NCI-H510A treated with DMSO at 0.1 percent for 48 hours (cell line): Measurements from ENCODE around the gene PRM1.
"Not testable (repeated sequence)": the region's sequence is repeated elsewhere in the genome, so short reads cannot be mapped to it uniquely, and the experiment has no call there.

Experiments used
- DNase-seq: peaks from one replicate; lab custom pipeline; 2025; lab: John Stamatoyannopoulos, UW

Gene PRM1

DNA sequence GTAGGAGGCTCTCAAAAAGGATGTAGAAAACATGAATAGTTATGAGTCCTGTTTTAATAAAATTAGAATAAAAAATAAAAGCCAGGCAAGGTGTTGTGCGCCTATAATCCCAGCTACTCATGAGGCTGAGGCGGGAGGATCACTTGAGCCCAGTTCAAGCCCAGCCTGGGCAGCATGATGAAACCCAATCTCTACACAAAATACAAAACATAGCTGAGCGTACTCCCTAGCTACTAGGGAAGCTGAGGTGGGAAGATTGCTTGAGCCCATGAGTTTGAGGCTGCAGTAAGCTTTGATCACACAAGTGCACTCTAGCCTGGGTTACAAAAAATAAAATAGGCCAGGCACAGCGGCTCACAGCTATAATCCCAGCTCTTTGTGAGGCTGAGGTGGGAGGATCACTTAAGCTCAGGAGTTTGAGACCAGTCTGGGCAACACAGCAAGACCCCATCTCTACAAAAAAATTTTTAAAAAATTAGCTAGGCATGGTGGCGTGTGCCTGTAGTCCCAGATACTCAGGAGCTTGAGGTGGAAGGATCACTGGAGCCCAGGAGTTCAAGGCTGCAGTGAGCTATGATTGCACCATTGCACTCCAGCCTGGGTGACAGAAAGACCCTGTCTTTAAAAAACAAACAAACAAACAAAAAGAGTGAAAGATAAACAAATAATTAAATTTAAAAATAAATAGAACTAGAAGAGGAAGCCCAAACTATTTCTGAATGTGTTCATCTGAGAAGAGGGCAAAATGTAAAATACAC is 17.2 kb upstream of the PRM1 start:
- DNase-seq = no peak

DNA sequence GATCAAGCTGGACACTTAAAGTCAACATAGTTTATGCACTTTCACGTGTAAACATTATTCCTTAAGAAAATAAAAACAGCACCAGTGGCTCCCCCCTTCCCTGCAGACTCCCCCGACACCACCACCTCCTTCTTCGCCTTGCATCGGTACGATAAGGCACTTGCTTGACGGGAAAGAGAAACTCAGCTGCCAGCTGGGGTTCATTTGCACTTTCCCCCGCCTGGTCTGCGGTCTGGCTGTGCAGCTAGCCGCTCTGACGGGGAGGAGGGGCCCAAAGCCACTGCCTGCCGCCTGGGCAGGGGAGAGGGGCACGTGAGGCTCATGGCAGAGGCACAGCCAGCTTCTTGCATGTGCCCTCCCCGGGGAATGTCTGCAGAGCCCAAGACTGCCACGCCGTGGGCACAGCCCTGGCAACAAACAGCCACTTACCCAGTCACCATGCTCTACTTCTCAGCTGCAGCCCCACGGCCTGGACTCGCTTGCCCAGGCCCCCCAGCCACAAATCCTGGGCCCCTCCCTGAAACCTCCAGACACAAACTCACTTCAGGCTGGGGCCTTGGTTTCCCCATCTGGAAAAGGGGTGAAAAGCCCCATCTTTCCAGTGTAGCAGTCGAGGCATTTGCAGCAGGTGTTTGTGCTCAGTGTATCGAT is 16.5 kb upstream of the PRM1 start:
- peak; percentile 47 for DNase-seq

DNA sequence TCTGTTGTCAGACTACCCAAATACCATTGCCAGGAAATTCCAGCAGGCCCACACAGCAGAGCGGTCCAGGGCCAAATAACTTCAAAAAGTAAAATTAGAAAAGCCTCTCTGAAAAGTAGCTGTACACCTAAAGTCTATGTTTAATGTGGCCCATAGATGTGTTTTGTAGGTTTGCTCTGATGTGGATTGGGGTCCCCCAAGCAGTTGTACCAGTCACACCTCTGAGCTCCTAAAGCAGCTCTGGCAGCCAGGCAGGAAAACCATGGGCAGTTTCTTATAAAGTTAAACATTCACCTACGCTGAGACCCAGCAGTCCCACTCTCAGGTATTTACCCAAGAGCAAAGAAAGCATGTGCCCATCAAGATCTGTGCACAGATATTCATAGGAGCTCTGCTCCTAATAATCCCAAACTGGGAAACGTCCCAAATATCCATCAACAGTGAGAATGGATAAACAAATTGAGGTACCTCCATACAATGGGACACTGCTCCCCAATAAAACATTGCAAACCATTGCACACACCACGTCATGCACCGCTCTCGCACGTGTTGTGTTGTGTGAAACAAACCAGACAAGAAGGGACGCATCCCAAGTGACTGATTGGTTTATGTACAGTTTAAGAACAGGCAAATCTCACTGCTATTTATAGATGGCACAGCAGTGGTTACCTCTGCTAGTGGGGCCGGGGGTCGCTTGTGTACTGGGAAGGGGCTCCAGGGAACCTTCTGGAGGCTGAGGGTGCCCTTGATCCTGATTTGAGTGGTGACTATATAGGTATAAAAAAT is 15.8 kb upstream of the PRM1 start:
- DNase-seq = no peak

DNA sequence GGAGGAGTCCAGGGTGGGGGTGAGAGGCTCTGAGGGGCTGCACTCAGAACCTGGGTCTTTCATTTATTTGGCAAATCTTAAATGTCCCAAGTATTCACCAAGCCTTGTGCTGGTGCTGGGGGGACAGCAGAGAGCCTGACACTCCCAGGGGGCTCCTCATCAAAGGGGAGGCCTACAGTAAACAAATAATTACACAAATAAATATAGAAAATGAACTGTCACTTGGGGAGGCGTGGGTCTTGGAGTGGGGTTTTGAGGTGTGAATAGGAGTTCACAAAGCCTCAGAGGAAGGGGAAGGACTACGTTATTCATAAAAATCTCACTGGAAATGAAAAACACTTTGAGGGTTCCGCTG is 15.2 kb upstream of the PRM1 start:
- no peak for DNase-seq

DNA sequence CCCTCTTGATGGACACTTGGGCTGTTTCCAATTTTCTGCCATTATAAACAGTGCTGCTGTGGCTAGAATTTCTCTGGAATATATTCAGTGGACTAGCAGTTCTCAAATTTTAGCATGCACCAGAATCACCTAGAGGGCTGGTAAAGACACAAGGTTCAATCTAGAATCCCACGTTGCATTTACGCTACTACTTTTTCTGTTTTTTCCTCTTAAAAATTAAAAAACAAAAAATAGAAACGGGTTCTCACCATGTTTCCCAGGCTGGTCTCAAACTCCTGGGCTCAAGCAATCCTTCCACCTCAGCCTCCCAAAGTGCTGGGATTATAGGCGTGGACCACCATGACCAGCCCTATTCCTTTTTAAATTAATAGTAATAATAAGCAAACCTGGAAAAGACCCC is 14.5 kb upstream of the PRM1 start:
- no peak for DNase-seq

DNA sequence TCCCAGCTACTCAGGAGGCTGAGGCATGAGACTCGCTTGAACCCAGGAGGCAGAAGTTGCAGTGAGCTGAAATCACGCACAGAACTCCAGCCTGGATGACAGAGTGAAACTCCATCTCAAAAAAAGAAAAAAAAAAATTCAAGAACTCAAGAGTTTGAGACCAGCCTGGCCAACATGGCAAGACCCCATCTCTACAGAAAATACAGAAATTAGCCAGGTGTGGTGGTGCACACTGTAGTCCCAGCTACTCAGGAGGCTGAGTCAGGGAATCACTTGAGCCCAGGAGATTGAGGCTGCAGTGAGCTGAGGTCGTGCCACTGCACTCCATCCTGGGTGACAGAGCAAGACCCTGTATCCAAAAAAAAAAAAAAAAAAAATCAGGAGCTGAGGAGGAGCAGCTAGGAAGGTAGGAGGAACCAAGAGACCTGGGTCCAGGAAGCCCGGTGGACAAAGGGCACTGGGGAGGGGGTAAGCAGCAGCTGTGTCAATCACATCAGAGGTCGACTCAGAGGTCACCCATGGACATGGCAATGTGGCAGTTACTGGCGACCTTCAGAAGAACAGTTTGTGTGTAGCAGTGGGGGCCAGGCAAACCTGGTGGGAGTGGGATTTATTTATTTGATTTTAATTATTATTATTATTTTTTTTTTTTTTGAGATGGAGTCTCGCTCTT is 11.1 kb upstream of the PRM1 start:
- DNase-seq = no peak

DNA sequence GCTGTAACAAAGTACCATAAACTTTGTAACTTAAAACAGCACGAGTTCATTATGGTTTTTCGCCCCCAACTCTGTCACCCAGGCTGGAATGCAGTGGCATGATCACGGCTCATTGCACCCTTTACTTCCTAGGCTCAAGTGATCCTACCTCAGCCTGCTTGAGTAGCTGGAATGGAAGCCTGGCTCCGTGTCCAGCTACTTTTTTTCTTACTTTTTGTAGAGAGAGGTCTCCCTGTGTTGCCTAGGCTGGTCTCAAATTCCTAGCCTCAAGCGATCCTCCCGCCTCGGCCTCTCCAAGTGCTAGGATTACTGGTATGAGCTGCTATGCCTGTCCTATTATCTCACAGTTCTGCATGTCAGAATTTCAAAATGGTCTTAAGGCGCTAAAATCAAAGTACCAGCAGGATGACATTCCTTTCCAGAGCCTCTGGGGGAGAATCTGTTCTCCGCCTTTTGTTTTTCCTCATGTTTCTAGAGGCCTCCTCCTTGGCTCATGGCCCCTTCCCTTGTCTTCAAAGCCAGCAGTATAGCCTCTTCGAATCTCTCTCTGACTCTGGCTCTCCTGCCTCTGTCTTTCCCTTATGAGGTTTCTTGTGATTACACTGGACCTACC is 10.1 kb upstream of the PRM1 start:
- no peak for DNase-seq

DNA sequence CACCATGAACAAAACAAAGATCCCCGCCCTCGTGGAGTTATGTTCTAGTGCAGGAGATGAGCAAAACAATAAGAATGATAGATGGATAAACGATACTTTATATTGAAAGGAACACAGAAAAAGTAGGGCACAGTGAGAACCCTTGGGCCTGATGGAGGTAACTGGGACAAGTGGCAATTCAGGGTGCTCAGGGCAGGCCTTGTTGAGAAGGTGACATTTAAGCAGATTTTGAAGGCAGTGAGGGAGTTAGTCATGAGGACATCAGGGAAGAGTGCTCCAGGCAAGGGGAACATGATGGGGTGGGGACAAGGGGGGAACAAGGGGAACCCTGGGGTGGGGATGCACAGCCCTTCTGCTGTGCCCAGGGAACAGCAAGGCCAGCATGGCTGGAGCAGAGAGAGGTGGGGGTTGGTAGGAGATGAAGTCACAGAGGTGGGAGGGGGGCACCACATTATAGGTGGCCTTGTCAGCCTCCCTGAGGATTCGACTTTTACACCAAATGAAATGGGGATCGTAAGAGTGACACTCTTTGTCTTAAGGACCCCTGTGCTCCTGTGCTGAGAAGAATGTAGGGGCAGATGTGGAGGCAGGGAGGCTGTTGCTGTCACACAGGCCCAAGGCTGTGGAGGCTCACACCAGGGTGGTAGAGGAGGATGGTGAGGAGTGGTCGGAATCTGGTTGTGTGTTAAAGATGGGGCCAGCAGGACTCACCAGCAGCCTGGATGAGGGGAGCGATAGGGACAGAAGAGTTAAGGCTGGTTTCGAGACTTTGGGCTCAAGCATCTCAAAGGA is 9.2 kb upstream of the PRM1 start:
- DNase-seq = no peak

DNA sequence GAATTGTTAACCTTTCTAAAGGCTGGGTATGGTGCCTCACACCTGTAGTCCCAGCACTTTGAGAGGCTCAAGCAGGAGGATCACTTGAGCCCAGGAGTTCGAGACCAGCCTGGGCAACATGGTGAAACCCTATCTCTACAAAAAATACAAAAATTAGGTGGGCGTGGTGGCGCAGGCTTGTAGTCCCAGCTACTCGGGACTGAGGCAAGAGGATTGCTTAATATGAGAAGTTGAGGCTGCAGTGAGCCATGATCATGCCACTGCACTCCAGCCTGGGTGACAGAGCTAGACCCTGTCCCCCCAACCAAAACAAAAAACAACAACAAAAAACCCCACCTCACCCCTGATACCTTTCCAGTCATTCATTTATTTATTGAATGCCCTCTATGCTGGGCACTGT is 8.6 kb upstream of the PRM1 start:
- not testable (repeated sequence) for DNase-seq

DNA sequence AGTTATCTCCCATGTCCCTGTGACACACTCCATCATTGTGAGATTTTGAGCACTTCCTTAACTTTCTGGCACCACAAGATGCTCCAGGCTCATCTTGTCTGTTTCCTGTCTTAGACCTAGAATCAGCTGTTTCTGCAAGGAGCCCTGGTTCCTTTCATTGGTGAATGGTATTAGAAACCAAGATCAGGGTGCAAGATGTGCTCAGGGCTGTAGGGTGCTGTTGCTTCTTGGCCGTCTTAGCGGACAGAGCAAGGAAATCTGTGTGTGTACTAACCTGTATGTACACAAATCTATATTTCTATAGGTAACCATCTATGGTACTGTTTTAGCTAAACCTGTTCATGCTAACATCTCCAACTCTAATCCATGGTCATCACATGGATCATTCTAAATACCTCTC is 8.1 kb upstream of the PRM1 start:
- no peak for DNase-seq

DNA sequence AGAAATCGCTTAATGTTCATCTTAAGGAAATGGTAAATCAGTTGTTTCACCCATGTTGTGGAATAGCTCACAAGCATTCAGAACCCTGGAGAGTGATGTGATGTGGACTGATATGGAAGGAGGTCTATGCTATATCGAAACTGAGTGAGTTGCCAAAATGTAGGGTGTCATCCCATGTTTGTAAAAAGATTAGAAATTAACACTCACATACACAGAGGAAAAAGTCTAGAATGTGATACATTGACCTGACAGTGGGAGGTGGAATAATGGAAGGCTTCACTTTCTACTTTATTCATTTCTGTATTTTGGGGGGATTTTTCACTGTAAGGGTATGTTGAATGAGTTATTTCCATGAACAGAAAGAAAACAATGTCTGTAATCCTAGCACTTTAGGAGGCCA is 4.7 kb upstream of the PRM1 start:
- DNase-seq = no peak

DNA sequence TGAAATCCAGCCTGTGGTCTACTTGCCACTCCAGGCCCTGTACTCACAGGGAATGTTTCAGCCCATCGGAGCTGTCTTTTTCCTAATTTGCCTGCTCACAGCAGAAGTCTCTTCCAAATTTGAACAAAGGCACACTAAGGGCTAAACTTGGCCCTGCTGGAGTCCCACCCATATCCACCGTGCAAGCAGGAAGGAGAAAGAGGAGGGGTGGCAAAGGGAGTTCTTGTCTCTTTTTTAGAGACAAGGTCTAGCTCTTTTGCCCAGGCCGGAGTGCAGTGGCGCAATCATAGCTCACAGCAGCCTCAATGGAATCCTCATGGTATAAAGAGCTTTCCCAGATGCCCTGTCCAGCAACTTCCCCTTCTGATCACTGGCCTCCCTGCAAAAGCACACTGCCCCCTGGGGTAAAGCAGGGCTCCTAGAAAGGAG is 2.7 kb upstream of the PRM1 start:
- DNase-seq = no peak

DNA sequence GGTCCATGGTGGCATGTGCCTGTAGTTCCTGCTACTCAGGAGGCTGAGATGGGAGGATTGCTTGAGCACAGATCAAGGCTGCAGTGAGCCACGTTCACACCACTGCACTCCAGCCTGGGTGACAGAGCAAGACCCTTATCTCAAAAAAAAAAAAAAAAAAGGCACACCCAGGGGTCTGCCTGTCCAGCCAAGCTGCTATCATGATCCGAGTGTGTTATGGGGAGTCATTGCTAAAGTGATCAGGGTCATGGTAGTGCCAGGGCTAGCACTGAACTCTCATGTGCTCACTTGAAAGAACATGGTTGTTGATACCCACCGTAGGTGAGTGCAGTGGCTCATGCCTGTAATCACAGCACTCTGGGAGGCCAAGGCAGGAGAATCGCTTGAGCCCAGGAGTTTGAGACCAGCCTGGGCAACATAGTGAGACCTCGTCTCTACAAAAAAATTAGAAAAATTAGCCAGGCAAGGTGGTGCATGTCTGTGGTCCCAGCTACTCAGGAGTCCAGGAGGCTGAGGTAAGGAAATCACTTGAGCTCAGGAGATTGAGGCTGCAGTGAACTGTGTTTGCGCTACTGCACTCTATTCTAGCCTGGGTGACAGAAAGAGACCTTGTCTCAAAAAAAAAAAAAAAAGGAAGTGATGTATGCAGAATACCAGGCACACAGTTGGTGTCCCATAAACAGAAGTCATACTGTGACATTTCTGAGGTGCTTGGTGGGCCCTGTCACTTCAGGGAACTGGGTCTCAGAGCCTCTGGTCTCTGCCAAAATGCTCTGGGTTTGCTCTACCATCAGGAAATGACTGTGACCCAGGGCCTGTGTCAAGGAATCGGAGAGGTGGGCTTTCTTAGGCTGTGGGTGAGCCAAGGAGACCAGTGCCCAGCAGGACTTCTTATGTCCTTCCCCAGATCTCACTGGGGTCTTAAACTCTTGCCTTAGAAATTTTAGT is 2.2 kb downstream of the PRM1 start:
- DNase-seq = no peak

DNA sequence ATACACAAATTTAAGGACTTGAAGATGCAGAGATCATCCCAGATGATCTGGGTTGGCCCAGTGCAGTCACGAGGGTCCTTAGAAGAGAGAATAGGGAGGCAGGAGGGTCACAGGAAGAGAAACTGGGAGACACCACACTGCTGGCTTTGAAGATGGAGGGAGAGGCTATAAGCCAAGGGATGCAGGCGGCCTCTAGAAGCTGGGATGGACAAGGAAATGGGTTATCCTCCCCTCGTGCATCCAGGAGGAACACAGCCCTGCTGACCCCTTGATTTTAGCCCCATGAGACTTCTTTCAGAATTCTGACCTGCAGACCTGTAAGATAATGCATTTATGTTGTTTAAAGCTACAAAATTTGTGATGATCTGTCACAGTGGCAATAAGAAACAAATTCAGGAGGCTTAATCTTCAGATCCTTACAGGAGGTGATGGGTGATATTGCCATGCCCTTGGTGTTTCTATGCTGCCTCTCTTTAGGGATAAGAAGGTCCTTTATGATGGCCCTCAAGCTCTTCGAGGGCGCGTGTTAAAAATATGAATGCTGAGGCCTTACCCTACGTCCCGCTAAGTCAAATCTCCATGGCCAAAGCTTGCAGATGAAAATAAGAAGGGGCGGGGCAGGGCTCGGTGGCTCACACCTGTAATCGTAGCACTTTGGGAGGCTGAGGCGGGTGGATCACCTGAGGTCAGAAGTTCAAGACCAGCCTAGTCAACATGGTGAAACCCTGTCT is 3.4 kb downstream of the PRM1 start:
- DNase-seq = no peak

DNA sequence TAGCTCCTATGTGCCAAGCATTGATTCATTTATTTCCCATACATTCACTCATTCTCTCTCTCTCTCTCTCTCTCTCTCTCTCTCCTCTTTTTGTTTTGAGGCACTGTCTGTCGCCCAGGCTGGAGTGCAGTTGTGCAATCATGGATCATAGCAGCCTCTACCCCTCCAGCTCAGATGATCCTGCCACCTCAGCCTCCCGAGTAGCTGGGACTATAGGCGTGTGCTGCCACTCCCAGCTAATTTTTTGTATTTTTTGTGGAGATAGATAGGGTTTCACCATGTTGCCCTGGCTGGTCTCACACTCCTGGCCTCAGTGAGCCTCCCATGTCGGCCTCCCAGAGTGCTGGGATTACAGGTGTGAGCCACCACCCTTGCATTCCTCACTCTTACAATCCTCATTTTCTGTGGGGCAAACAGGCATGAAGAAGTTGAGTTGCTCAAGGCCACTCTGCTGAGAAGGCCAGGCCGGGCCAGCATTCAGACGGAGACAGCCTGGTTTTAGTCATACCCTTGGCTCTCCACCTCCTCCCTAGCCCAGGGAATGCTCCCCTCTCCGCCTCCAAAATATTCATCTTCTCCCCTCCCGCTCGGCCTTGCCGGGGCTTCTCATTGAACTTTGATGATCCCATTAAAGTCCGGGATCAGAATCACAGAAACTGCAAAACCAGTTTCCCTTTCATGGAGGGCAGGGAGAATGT is 4.1 kb downstream of the PRM1 start:
- DNase-seq = no peak

DNA sequence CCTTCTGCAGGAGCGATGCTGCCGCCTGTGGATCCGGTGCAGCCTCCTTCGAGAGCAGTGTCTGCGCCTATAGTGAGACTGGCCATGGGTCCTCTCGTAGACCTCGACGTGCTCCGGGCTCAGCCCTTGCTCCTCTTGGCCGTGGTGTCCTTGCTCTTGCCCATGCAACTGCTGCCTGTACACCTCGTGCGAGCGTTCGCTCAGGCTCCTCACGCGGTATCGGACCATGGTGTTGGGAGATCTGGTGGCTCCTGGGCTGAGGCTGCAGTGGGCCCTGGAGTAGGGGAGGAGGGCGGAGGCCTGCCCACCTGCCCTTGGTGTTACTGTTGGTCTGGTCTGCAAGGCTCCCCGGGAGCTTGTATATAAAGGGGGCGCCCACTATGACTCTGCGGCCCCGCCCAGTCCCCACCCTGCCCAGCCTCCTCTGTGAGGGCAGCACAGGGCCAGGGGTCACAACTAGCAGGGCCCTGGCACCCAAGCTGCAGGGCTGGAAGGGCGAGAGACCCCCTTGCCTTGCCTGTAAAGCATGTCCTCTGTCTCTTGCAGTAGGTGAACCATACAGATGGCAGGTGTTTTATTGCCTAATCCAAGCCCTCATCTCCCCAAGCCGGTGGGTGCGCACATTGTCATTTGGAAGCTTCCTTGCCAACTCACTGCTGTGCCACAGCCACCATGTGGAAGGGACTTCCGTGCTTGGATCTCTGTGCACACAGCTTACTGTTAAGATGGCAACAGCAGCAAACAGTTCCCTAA is 4.8 kb downstream of the PRM1 start, which contains the start of gene PRM2:
Gene PRM2 (minus strand): TSS at position 338 of the 753 bp plus-strand sequence. CDS start 110 bp downstream, at position 228.
- no peak for DNase-seq

DNA sequence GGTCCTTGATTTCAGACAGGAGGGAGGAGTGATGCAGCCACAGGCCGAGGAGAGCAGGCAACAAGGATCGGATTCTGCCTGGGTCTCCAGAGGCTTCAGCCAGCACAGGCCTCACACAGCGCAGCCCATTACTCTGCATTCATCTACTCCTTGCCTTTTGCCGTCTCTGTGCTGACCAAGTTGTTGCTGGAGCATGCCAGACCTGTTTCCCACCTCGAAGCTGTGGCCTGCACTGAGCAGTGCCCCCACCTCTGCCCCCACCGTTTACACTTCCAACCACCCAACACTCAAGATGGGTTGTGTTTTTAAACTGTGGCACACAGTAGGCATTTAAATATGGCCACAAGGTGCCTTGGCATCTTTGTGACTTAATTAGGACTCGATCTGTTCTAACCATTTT is 6.2 kb downstream of the PRM1 start:
- no peak for DNase-seq

DNA sequence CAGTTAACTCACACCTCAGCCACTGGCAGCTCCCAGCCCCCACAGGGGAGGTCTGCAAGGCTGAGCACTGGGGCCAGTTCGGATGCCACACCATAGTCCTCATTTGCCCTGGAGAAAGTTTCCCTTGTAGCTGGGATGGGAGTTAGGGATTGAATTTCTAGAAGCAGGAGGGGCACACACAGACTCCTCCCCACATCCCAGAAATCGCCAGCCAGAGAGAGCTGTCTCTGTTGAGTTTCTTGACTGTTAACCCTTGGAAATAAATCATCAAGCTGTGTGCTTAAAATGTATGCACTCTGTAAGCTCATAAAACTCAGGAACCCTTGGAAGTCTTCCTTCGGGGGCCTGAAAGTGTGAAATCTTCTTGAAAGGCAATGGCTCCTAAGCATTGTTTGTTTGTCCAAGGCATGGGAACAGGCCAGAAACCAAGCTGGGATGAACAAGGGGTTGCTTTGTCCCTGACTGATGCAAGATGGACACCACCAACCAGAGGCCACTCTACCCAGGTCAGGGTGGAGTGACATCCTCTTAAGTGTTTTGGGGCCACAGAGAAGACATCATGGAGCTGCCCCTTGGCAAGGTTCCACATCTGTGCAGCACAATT is 7.3 kb downstream of the PRM1 start:
- no peak for DNase-seq
